Measurements from ENCODE around the gene DOCK1. TPM values are rescaled to one million over a fixed set of nuclear protein-coding genes. Genes with fewer than 3 reads are reported as not detected.

DOCK1 gene
- polyA plus RNA-seq, 1 of the 3 experiments (the other 2 are of a cell fraction), result 15.5 TPM

DNA sequence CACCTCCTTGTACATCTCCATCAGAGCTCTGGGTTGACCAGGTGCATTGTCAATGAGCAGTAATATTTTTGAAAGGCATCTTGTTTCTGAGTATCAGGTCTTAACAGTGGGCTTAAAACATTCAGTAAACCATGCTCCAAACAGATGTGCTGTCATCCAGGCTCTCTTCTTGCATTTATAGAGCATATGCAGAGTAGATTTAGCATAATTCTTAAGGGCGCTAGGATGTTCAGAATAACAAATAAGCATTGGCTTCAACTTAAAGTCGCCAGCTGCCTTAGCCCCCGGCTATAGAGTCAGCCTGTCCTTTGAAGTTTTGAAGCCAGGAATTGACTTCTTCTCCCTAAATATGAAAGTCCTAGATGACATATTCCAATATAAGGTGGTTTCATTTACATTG is 421.7 kb downstream of the DOCK1 start:
- H3K4me3 ChIP-seq (ENCODE audit: low read depth in 2 of 2, low read length in 1 of 2), result no peak overlapping the region
- no peaks in the 10 kb centered on the region for H3K36me3 ChIP-seq (replicated peaks in 1 of 2; ENCODE audit: control insufficient read depth in 1 of 2, insufficient read depth in 2 of 2, low read length in 1 of 2)
- H4K20me1 ChIP-seq (ENCODE audit: insufficient read depth), result no peaks in the 10 kb centered on the region
- H3K9me3 ChIP-seq, result no peaks in the 10 kb centered on the region
- H3K4me1 ChIP-seq (ENCODE audit: control insufficient read depth in 1 of 2, insufficient read depth in 2 of 2, low read depth in 1 of 2, low read length in 1 of 2), result no peaks in the 10 kb centered on the region
- no peak overlapping the region for H2AFZ ChIP-seq (ENCODE audit: low read depth)
- H3K27me3 ChIP-seq (ENCODE audit: insufficient read depth), result no peaks in the 10 kb centered on the region
- H3K9me2 ChIP-seq, result no peaks in the 10 kb centered on the region
- H3F3A ChIP-seq (replicated peaks; ENCODE audit: insufficient read depth), result no peaks in the 10 kb centered on the region
- H3K4me2 ChIP-seq, result no peak overlapping the region
- no peak overlapping the region for H3K9ac ChIP-seq
- no peak for DNase-seq
- H3K27ac ChIP-seq (ENCODE audit: low read depth in 2 of 2, low read length in 1 of 2), result no peak overlapping the region
- ChIA-PET CTCF (no interaction called here), POLR2A (no interaction called here)
- 79% methylated on average over 3 of the region's 3 CpGs for WGBS (ENCODE audit: low lambda C conversion rate)
- H3K79me2 ChIP-seq (ENCODE audit: insufficient read depth), result no peaks in the 10 kb centered on the region
- TF ChIP-seq EP300 (IDR thresholded peaks at IDR 0.05; ENCODE audit: borderline replicate concordance in 1 of 2, low read depth in 1 of 2, low read length in 1 of 2) (no peak), TCF12 (IDR thresholded peaks at IDR 0.05) (no peak), EZH2phosphoT487 (IDR thresholded peaks at IDR 0.05; ENCODE audit: borderline replicate concordance, low read depth) (no peak), RAD21 (IDR thresholded peaks at IDR 0.05; ENCODE audit: low read length) (no peak), NFIC (IDR thresholded peaks at IDR 0.05; ENCODE audit: borderline replicate concordance) (no peak), GATA2 (CRISPR knock-in tag; IDR thresholded peaks at IDR 0.05) (no peak), SMC3 (IDR thresholded peaks at IDR 0.05; ENCODE audit: low read depth, low read length) (no peak), RFX5 (IDR thresholded peaks at IDR 0.05; ENCODE audit: low read length) (no peak), JUND (IDR thresholded peaks at IDR 0.05) (no peak), MEF2A (IDR thresholded peaks at IDR 0.05; ENCODE audit: borderline replicate concordance, low read depth) (no peak), ELF1 (IDR thresholded peaks at IDR 0.05) (no peak), RXRA (IDR thresholded peaks at IDR 0.05; ENCODE audit: borderline replicate concordance, low read depth) (no peak)
- TF ChIP-seq, protein P1, sequence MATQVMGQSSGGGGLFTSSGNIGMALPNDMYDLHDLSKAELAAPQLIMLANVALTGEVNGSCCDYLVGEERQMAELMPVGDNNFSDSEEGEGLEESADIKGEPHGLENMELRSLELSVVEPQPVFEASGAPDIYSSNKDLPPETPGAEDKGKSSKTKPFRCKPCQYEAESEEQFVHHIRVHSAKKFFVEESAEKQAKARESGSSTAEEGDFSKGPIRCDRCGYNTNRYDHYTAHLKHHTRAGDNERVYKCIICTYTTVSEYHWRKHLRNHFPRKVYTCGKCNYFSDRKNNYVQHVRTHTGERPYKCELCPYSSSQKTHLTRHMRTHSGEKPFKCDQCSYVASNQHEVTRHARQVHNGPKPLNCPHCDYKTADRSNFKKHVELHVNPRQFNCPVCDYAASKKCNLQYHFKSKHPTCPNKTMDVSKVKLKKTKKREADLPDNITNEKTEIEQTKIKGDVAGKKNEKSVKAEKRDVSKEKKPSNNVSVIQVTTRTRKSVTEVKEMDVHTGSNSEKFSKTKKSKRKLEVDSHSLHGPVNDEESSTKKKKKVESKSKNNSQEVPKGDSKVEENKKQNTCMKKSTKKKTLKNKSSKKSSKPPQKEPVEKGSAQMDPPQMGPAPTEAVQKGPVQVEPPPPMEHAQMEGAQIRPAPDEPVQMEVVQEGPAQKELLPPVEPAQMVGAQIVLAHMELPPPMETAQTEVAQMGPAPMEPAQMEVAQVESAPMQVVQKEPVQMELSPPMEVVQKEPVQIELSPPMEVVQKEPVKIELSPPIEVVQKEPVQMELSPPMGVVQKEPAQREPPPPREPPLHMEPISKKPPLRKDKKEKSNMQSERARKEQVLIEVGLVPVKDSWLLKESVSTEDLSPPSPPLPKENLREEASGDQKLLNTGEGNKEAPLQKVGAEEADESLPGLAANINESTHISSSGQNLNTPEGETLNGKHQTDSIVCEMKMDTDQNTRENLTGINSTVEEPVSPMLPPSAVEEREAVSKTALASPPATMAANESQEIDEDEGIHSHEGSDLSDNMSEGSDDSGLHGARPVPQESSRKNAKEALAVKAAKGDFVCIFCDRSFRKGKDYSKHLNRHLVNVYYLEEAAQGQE (IDR thresholded peaks at IDR 0.05; ENCODE audit: low read depth, low read length), result no peak
- TF ChIP-seq, protein P2, sequence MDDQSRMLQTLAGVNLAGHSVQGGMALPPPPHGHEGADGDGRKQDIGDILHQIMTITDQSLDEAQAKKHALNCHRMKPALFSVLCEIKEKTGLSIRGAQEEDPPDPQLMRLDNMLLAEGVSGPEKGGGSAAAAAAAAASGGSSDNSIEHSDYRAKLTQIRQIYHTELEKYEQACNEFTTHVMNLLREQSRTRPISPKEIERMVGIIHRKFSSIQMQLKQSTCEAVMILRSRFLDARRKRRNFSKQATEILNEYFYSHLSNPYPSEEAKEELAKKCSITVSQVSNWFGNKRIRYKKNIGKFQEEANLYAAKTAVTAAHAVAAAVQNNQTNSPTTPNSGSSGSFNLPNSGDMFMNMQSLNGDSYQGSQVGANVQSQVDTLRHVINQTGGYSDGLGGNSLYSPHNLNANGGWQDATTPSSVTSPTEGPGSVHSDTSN (IDR thresholded peaks at IDR 0.05), result no peak
- TF ChIP-seq, protein P3, sequence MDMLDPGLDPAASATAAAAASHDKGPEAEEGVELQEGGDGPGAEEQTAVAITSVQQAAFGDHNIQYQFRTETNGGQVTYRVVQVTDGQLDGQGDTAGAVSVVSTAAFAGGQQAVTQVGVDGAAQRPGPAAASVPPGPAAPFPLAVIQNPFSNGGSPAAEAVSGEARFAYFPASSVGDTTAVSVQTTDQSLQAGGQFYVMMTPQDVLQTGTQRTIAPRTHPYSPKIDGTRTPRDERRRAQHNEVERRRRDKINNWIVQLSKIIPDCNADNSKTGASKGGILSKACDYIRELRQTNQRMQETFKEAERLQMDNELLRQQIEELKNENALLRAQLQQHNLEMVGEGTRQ (IDR thresholded peaks at IDR 0.05; ENCODE audit: borderline replicate concordance, low read depth, low read length), result no peak
- TF ChIP-seq, protein P4, sequence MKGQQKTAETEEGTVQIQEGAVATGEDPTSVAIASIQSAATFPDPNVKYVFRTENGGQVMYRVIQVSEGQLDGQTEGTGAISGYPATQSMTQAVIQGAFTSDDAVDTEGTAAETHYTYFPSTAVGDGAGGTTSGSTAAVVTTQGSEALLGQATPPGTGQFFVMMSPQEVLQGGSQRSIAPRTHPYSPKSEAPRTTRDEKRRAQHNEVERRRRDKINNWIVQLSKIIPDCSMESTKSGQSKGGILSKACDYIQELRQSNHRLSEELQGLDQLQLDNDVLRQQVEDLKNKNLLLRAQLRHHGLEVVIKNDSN (IDR thresholded peaks at IDR 0.05; ENCODE audit: borderline replicate concordance, low read depth), result no peak

All from SK-N-SH (cell line).